Right atrium auricular region (tissue), 2 donors: ENCODE measurements around the gene CNTF. TPM values are rescaled to one million over a fixed set of nuclear protein-coding genes. Genes with fewer than 3 reads are reported as not detected.

Source experiments
- DNase-seq: peaks from one replicate; pipeline ENCODE4 v3.0.0-alpha.2; 2019; ENCODE audit warnings: low spot score
- H3K27ac ChIP-seq, 2 donors: fragments of 200-600 bp; sonication (generic); 1 replicate in 1 of 2; 2 replicates in 1 of 2; pipeline ENCODE4 v1.5.1; 2016 to 2019
- H3K27me3 ChIP-seq, 2 donors: fragments of 200-600 bp; sonication (generic); one replicate each; pipeline versions ENCODE4 v1.5.1 to v1.6.0; 2017 to 2019
- H3K36me3 ChIP-seq: fragments of 200-600 bp; sonication (generic); one replicate; pipeline ENCODE4 v1.5.1; 2016
- H3K4me1 ChIP-seq, 2 donors: fragments of 200-600 bp; sonication (generic); one replicate each; pipeline versions ENCODE4 v1.5.1 to v1.6.0; 2017 to 2019
- H3K4me3 ChIP-seq, 2 donors: fragments of 200-600 bp; sonication (generic); 1 replicate in 1 of 2; 2 replicates in 1 of 2; pipeline ENCODE4 v1.5.1; 2017 to 2019; ENCODE audit warnings: mild to moderate bottlenecking in 1 of 2, moderate library complexity in 1 of 2
- H3K9me3 ChIP-seq, 2 donors: fragments of 200-600 bp; sonication (generic); one replicate each; pipeline ENCODE4 v1.5.1; 2019
- total RNA-seq, 2 donors: library from RNA; depleted of rRNA; stranded (reverse); fragments of >200 nt; gene quantifications; one replicate each; pipeline ENCODE4 v1.1.0, GENCODE V29; 2016
- TF ChIP-seq, protein P1 (sequence below), 2 donors: fragments of 200-600 bp; sonication (generic); IDR thresholded peaks; one replicate each; pipeline ENCODE4 v1.5.1; 2019; ENCODE audit warnings: antibody characterized with exemption in 2 of 2

CNTF gene
- total RNA-seq, 2 donors from 2014 or later = 0.30 to 1.6 TPM

DNA sequence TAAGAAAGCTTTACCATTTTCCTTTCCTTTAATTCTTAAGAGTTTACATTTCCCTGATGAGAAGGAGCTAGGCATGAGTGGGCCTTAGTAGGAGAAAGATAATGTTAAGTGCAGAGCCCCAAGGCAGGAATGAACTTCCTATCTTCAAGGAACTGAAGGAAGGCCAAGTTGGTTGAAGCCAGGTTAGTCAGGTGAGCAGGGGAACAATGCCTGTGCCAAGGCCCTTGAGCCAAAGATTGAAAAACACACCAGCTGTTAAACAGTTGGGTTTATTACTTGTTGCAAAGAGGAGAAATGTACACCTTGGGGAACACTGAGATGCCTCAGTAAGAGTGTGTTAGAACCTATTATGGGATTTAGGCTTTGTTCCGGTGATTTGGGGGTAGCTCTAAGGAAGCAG, 10.0 kb downstream of the CNTF start:
- no peak overlapping the region for H3K4me3 ChIP-seq
- TF ChIP-seq, protein P1, sequence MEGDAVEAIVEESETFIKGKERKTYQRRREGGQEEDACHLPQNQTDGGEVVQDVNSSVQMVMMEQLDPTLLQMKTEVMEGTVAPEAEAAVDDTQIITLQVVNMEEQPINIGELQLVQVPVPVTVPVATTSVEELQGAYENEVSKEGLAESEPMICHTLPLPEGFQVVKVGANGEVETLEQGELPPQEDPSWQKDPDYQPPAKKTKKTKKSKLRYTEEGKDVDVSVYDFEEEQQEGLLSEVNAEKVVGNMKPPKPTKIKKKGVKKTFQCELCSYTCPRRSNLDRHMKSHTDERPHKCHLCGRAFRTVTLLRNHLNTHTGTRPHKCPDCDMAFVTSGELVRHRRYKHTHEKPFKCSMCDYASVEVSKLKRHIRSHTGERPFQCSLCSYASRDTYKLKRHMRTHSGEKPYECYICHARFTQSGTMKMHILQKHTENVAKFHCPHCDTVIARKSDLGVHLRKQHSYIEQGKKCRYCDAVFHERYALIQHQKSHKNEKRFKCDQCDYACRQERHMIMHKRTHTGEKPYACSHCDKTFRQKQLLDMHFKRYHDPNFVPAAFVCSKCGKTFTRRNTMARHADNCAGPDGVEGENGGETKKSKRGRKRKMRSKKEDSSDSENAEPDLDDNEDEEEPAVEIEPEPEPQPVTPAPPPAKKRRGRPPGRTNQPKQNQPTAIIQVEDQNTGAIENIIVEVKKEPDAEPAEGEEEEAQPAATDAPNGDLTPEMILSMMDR (IDR thresholded peaks at IDR 0.05) = no peak
- H3K4me1 ChIP-seq = peaks cover 0 to 9% of the 10 kb centered on the region in 2 donors
- H3K9me3 ChIP-seq = no peaks in the 10 kb centered on the region
- no peaks in the 10 kb centered on the region for H3K27me3 ChIP-seq
- DNase-seq = no peak
- no peaks in the 10 kb centered on the region for H3K36me3 ChIP-seq
- no peak overlapping the region for H3K27ac ChIP-seq

DNA sequence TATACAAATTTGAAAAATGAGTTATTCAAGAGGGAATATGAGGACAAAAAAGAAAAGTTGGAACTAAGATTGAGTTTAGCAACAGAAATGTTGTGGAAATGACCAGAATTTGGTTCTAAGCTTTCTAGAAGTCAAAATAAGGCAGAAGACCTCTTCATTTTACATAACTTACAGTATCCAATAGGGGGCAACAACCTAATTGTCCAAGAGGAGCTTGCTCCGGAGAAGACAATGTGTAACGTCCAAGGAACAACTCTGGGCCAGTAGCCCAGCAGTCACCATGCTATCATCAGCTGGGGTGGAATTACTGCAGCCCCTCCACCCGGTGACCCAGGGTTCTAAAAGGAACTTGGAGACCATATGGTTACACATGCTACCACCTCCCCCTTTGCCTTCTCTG, 14.1 kb downstream of the CNTF start:
- Histone ChIP-seq H3K4me3 (no peak overlapping the region), H3K27ac (no peak overlapping the region), H3K4me1 (no peaks in the 10 kb centered on the region), H3K9me3 (no peaks in the 10 kb centered on the region), H3K27me3 (no peaks in the 10 kb centered on the region), H3K36me3 (no peaks in the 10 kb centered on the region)
- TF ChIP-seq, protein P1 (IDR thresholded peaks at IDR 0.05) = no peak
- DNase-seq = no peak

DNA sequence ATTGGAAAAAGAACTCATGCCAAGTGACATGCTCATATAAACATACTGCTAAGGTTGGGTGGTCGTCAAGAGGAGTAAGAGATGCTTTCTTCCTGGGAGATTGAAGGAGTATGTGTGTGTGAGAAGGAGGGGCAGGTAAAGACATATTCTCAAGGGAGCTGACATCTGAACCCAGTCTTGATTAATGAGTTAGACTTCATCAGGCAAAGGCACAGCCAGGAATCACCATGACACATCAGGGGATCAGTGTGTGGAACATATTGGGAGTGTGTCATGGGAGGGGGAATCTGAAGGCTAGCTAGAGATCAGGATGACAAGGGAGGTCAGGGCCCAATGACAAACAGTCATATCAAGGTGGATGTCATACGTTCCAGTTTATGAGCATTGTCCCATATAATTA, 14.9 kb downstream of the CNTF start:
- DNase-seq = no peak
- no peaks in the 10 kb centered on the region for H3K27me3 ChIP-seq
- H3K27ac ChIP-seq = no peak overlapping the region
- H3K36me3 ChIP-seq = no peaks in the 10 kb centered on the region
- TF ChIP-seq, protein P1 (IDR thresholded peaks at IDR 0.05) = no peak
- H3K9me3 ChIP-seq = no peaks in the 10 kb centered on the region
- H3K4me1 ChIP-seq = no peaks in the 10 kb centered on the region
- no peak overlapping the region for H3K4me3 ChIP-seq

DNA sequence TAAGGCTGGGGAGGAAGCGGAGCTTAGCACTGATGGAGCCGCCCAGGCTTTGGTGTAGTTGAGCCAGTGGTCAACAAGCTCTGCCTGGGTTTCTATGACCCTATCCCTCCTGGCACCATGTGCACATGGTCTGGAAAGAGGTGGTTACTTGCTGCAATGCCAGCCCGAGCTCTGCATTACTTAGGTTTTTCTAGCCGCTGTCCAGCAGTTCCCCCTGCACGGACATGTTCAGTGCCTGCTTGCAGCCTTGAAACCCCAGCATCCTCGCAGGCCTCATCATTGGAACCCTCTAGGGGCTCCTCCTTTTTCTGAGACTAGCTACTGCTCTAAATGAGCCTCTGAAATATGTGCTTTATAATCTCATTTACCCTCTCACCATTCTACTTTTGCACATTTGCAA, 16.6 kb downstream of the CNTF start:
- Histone ChIP-seq H3K27ac (no peak overlapping the region), H3K4me3 (no peak overlapping the region), H3K9me3 (no peaks in the 10 kb centered on the region), H3K36me3 (no peaks in the 10 kb centered on the region), H3K4me1 (no peaks in the 10 kb centered on the region), H3K27me3 (no peaks in the 10 kb centered on the region)
- TF ChIP-seq, protein P1 (IDR thresholded peaks at IDR 0.05) = no peak
- DNase-seq = no peak

DNA sequence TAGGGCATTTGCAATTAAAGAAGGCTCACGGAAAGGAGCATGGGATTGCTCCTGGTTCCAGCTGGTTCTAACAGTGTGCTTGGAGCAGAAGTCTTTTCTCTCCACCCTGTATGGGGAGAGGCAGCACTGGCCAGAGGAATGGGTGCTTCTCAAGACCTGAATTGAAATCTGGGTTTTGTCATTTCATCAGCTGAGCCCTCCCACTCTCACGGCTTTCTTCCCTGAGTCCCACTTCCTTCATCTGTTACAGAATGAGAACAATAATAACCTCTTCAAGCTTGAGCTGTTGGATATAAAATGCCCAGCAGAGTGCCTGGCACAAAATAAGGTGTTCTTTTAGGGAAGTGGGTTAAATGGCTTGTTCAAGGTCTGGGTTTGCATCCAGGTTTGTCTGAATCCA, 17.2 kb downstream of the CNTF start:
- no peak for DNase-seq
- Histone ChIP-seq H3K9me3 (no peaks in the 10 kb centered on the region), H3K4me3 (no peak overlapping the region), H3K36me3 (no peaks in the 10 kb centered on the region), H3K27ac (no peak overlapping the region), H3K4me1 (no peaks in the 10 kb centered on the region), H3K27me3 (no peaks in the 10 kb centered on the region)
- TF ChIP-seq, protein P1 (IDR thresholded peaks at IDR 0.05) = no peak

DNA sequence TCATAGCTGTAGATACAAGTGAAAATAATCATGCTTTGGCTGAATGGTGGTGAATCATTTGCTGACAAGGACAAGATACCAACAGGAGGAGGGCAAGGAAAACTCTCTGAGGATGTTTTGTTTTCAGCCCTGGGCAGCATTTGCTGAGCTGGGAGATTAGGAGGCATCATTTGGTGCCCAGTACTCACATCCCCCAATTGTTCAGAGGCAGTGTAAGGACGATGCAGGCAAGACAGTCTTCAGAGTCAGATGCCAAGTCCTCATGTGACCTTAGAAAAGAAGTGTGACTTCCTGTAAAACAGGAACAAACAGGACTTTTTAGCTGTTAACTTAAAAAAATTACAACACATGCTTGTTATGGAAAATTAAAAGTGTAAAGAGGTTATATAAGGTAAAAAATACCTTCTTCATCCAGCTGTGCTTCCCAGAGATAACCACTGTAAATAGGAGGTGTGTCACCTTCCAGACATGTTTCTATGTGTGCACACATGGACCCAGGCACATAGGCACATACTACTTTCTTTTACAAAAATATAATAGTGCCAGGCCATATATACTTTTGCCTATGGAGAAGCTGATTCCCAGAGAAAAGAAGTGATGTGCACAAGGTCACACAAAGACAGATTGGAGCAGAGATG, 18.0 kb downstream of the CNTF start:
- Histone ChIP-seq H3K4me3 (no peak overlapping the region), H3K27me3 (no peaks in the 10 kb centered on the region), H3K4me1 (no peaks in the 10 kb centered on the region), H3K36me3 (no peaks in the 10 kb centered on the region), H3K9me3 (no peaks in the 10 kb centered on the region), H3K27ac (no peak overlapping the region)
- DNase-seq = no peak
- TF ChIP-seq, protein P1 (IDR thresholded peaks at IDR 0.05) = no peak
